LNCaP clone FGC (cell line): ENCODE measurements around the gene MORC4.
A peak's percentile ranks its signal among the peaks of the same experiment; 100 is the strongest.

Experiments
- DNase-seq: peaks from one replicate; pipeline ENCODE4 v3.0.0-alpha.2; 2011; ENCODE audit warnings: low read depth
- H3K4me3 ChIP-seq: 2 replicates; pipeline ENCODE4 v1.5.1; 2011; ENCODE audit warnings: mild to moderate bottlenecking, low read depth, low read length, control low read depth
- CTCF ChIP-seq: IDR thresholded peaks from 2 replicates; pipeline ENCODE4 v1.5.1; 2012; ENCODE audit warnings: mild to moderate bottlenecking; ENCODE audit not compliant: control insufficient read depth, insufficient read depth; ENCODE audit errors: extremely low read depth

Gene MORC4

GRCh38 chrX:106903291-106903824, 96.7 kb downstream of the MORC4 start, which contains the start of gene RIPPLY1:
Gene RIPPLY1 (minus strand): TSS chrX:106903341. CDS start chrX:106903287, 54 bp downstream.
- TF ChIP-seq CTCF = no peak
- no peak for DNase-seq
- no peak within 1 kb of the TSS for H3K4me3 ChIP-seq

- H3K4me3 ChIP-seq = no peak overlapping the region
- TF ChIP-seq CTCF = no peak
- DNase-seq = no peak
Observed at GRCh38 chrX:106902684-106903083, 97.3 kb downstream of the MORC4 start.

GRCh38 chrX:106901781-106902219, 98.2 kb downstream of the MORC4 start:
- TF ChIP-seq CTCF = no peak
- H3K4me3 ChIP-seq = no peak overlapping the region
- no peak for DNase-seq

- no peak for TF ChIP-seq CTCF
- DNase-seq = no peak
- H3K4me3 ChIP-seq = no peak overlapping the region
Observed at GRCh38 chrX:106901341-106901740, 98.7 kb downstream of the MORC4 start.

GRCh38 chrX:106899841-106900240, 100.2 kb downstream of the MORC4 start:
- TF ChIP-seq CTCF = no peak
- no peak overlapping the region for H3K4me3 ChIP-seq
- DNase-seq = no peak

GRCh38 chrX:106899276-106899675, 100.7 kb downstream of the MORC4 start:
- no peak for TF ChIP-seq CTCF
- no peak overlapping the region for H3K4me3 ChIP-seq
- no peak for DNase-seq

- no peak overlapping the region for H3K4me3 ChIP-seq
- DNase-seq = no peak
- TF ChIP-seq CTCF = peak; percentile 53
Observed at GRCh38 chrX:106898462-106898861, 101.5 kb downstream of the MORC4 start.
